Measurements from ENCODE around the gene ASB2. TPM values are rescaled to one million over a fixed set of nuclear protein-coding genes. Genes with fewer than 3 reads are reported as not detected.

Gene ASB2
- total RNA-seq, 1 experiment from 2014 or later = 0.35 TPM

GRCh38 chr14:93930989-93931307 lies 45.4 kb downstream of the ASB2 start:
- Histone ChIP-seq H4K20me1 (ENCODE audit: control insufficient read depth, insufficient read depth, insufficient read length) (no peaks in the 10 kb centered on the region), H3K4me1 (ENCODE audit: insufficient read depth, low read length) (no peaks in the 10 kb centered on the region), H3K4ac (ENCODE audit: low read depth, low read length) (no peak overlapping the region), H2BK12ac (ENCODE audit: insufficient read length, low read depth, low read length) (no peak overlapping the region), H3T11ph (ENCODE audit: low read length) (no peak overlapping the region), H3K9me3 (ENCODE audit: control insufficient read depth, low read depth, low read length) (no peaks in the 10 kb centered on the region), H3K18ac (ENCODE audit: insufficient read length, low read depth, low read length) (no peak overlapping the region), H4K5ac (ENCODE audit: insufficient read length, low read depth, low read length) (no peak overlapping the region), H2AFZ (ENCODE audit: low read length) (no peak overlapping the region), H3K56ac (ENCODE audit: insufficient read length, low read depth, low read length) (no peak overlapping the region), H3K4me2 (ENCODE audit: insufficient read depth, insufficient read length, low read length) (no peak overlapping the region), H2BK15ac (ENCODE audit: low read depth, low read length) (no peak overlapping the region), H3K27ac (ENCODE audit: insufficient read length, low read depth, low read length) (no peak overlapping the region), H3K14ac (ENCODE audit: insufficient read depth, low read length) (no peak overlapping the region), H3K79me2 (ENCODE audit: insufficient read depth, low read length) (no peaks in the 10 kb centered on the region), H2BK120ac (ENCODE audit: low read depth, low read length, poor library complexity, severe bottlenecking) (no peak overlapping the region), H3K23ac (ENCODE audit: insufficient read length, low read depth, low read length) (no peak overlapping the region), H2AK5ac (ENCODE audit: insufficient read length, low read length) (no peak overlapping the region), H3K27me3 (ENCODE audit: insufficient read depth, low read length) (no peaks in the 10 kb centered on the region), H4K8ac (replicated peaks; ENCODE audit: insufficient read length, low read depth, low read length) (no peak overlapping the region), H3K79me1 (ENCODE audit: insufficient read depth, low read depth, low read length, poor library complexity, severe bottlenecking) (no peaks in the 10 kb centered on the region), H2BK20ac (ENCODE audit: low read depth, low read length, poor library complexity, severe bottlenecking) (no peak overlapping the region), H2BK5ac (ENCODE audit: insufficient read length, low read length) (no peak overlapping the region), H4K91ac (ENCODE audit: insufficient read length, low read depth, low read length) (no peak overlapping the region), H3K23me2 (ENCODE audit: insufficient read length, low read depth, low read length, poor library complexity, severe bottlenecking) (no peaks in the 10 kb centered on the region), H3K9ac (ENCODE audit: extremely low read depth, insufficient read length, low read length) (no peak overlapping the region)
- no CpG with 5 or more reads among the region's 4 CpGs for WGBS (ENCODE audit: extremely low coverage, insufficient read length, low lambda C conversion rate)
- no peak for TF ChIP-seq CTCF (conservative IDR thresholded peaks at IDR 0.05)
- no peaks in the 10 kb centered on the region; the same call in 1 of the 2 replicates for H3K27me3 Mint-ChIP-seq (ENCODE audit: low read depth)
- H3K27ac Mint-ChIP-seq = no peak overlapping the region
- H3K9me3 Mint-ChIP-seq = no peaks in the 10 kb centered on the region
- peaks cover 0 to 4% of the 10 kb centered on the region in 2 experiments; a peak in 2 of 4 replicates for H3K4me1 Mint-ChIP-seq
- H3K4me3 Mint-ChIP-seq = no peak overlapping the region
- no peak for DNase-seq
- H3K36me3 Mint-ChIP-seq (ENCODE audit: insufficient read depth in 1 of 3, low read depth in 3 of 3) = no peaks in the 10 kb centered on the region
